GM06990 (cell line): ENCODE measurements around the gene GALNT18.

Experiments
- DNase-seq: peaks from one replicate; pipeline ENCODE4 v3.0.0-alpha.2; 2011; ENCODE audit not compliant: insufficient read length; ENCODE audit errors: extremely low read depth
- H3K27me3 ChIP-seq: replicated peaks from 2 replicates; pipeline ENCODE4 v1.6.0; 2011; ENCODE audit warnings: low read length; ENCODE audit not compliant: control insufficient read depth, insufficient read depth
- H3K36me3 ChIP-seq: 2 replicates; pipeline ENCODE4 v1.5.1; 2011; ENCODE audit warnings: low read length; ENCODE audit not compliant: control insufficient read depth, insufficient read depth
- H3K4me3 ChIP-seq: replicated peaks from 2 replicates; pipeline ENCODE4 v1.5.1; 2011; ENCODE audit warnings: low read depth, mild to moderate bottlenecking, control low read depth, low read length
- CTCF ChIP-seq: IDR thresholded peaks from 2 replicates; pipeline ENCODE4 v1.5.1; 2011; ENCODE audit warnings: low read length, control low read depth, mild to moderate bottlenecking, inconsistent platforms; ENCODE audit not compliant: insufficient read depth, poor library complexity, severe bottlenecking

The GALNT18 gene

DNA sequence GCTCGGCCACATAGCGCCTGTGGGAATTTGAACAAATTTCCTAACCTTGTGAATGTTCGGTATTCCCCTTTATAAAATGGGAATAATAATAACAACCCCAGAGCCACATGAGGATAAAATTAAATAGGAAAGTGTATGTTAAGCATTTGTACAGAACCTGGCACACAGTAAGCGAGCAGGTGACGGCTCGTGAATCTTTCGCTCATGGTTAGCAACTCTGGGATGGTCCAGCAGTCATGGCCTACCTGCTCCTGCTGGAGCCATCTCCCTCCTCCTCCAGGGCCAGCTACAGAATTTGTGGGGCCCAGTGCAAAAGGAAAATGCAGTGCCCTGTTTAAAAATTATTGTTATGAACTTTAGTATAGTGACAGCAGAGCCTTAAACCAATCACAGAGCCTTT lies 180.3 kb downstream of the GALNT18 start:
- Histone ChIP-seq H3K27me3 (no peaks in the 10 kb centered on the region), H3K4me3 (no peak overlapping the region), H3K36me3 (no peaks in the 10 kb centered on the region)
- DNase-seq = no peak
- TF ChIP-seq CTCF = no peak

DNA sequence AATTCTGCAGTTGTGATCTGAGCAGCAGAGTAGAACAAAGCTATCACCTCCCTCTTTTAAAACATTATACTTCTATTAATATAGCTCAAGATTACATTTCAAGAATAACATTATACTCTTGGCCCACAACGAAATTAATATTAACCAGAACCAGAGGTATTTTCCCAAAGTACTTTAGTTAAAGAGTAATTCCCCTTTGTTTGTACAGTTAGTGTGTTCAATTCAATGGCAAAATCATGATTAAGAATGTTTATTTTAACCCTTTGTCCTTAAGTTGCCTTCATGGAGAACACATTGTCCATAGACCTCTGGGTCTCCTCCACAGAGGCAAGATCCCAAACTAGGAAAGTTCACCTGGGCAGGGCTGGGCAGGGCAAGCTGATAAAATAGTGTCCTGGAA lies 180.7 kb downstream of the GALNT18 start:
- Histone ChIP-seq H3K27me3 (no peaks in the 10 kb centered on the region), H3K4me3 (no peak overlapping the region), H3K36me3 (no peaks in the 10 kb centered on the region)
- TF ChIP-seq CTCF = no peak
- no peak for DNase-seq

DNA sequence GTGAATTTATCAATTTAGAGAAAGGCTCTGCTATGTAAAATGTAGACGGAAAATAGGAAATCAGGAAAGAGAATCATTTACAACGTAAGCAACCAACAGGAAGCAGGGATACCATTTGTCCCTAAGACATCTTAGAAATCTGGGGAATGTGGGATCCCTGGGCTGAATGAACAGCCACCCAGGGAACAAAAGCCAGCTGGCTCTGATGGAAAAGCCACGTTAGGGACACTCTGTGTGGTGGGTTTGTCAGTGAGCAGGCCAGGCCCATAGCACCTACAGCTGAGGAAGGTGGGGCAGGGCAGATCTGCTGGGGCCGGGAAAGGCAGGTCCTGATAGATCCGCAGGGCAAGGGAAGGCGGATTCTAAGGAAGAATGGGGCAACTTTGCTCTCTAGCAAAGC lies 181.7 kb downstream of the GALNT18 start:
- no peak for DNase-seq
- Histone ChIP-seq H3K4me3 (no peak overlapping the region), H3K36me3 (no peaks in the 10 kb centered on the region), H3K27me3 (no peaks in the 10 kb centered on the region)
- no peak for TF ChIP-seq CTCF

DNA sequence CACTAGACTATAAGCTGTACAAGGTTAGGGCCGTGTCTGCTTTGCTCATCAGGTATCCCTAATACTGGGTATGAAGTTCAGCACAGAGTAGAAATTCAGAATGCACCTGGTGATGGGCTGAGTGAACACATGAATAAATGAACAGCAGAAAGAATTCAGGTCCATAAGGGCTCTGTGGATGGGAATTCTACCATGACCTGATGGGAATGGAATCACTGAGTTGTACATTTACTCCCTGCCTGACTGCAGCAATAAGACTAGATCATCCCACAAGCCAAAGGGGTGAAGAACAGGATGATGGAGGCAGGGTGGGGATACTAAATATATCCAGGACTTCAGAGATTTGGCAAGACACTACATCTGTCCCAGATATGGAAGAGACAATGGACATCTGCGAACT lies 182.2 kb downstream of the GALNT18 start:
- TF ChIP-seq CTCF = no peak
- no peak for DNase-seq
- no peaks in the 10 kb centered on the region for H3K36me3 ChIP-seq
- H3K4me3 ChIP-seq = no peak overlapping the region
- H3K27me3 ChIP-seq = no peaks in the 10 kb centered on the region

DNA sequence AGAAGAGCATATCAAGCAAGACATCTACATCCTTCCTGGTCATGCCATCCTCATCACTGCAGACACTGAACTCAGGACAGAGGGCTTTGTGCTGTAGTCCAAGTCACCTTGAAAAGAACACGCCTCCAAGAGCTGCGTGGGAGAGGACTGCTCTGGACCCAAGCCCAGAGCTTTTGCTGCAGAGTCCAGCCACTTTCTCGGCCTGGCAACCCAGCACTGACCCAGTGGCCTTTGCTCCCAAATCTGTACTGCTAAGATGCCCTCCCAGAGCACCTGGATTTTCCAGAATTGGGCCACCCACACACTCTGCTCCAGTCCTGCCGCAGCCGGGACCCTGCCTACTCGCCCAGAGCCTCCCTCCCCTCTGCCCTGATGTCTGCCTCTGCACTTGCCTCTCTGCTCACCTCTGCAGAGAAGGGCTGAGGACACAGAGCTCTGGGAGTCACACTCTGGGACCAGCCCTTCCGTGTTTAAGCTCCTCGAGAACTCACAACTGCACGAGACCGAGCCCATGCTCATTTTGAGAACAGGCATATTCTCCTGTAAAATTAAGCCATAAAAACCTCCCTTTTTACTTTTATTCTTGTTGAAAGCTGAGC lies 185.0 kb downstream of the GALNT18 start:
- Histone ChIP-seq H3K36me3 (no peaks in the 10 kb centered on the region; the same call in 1 of the 2 replicates), H3K4me3 (no peak overlapping the region), H3K27me3 (no peaks in the 10 kb centered on the region)
- TF ChIP-seq CTCF = no peak
- DNase-seq = no peak

DNA sequence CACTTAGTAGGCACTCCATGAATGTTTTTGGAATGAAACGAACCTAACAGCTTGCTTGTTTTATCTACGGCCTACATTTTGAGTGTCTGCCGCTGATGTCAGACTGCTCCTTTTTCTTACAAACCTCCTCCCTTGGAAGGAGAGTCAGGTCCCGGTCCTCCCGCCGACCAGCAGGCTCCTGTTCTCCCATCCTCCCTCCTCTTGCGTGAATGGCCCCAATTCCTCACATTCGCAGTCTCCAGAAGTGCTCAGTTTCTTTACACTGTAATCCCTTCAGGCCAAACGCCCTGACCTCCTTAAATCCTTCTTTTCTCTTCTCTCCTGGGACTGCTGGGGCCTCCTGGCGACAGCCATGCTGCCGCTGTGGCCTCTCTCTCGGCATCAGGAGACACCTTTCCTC lies 186.2 kb downstream of the GALNT18 start:
- TF ChIP-seq CTCF = no peak
- Histone ChIP-seq H3K27me3 (no peaks in the 10 kb centered on the region), H3K36me3 (no peaks in the 10 kb centered on the region; the same call in 1 of the 2 replicates), H3K4me3 (no peak overlapping the region)
- DNase-seq = no peak
